Measurements from ENCODE around the gene RHOF. TPM values are rescaled to one million over a fixed set of nuclear protein-coding genes. Genes with fewer than 3 reads are reported as not detected.

The RHOF gene
- total and polyA plus RNA-seq, 2 of the 13 experiments (the other 11 are each of a cell fraction or from before 2014, with no cell fraction given): 14.6 to 32.2 TPM

GRCh38 chr12:121793838-121794533 is 498 bp upstream of the RHOF start (continued):
- TF ChIP-seq FOXP4 (CRISPR knock-in tag; IDR thresholded peaks at IDR 0.05) (peak; percentile 67), ZNF441 (CRISPR knock-in tag; IDR thresholded peaks at IDR 0.05; ENCODE audit: borderline replicate concordance) (no peak; the same call in 1 of the 2 replicates), FLYWCH1 (CRISPR knock-in tag; IDR thresholded peaks at IDR 0.05) (0 out of 2 replicates have a peak, but pooled peaks have one; percentile 53), ZNF510 (CRISPR knock-in tag; IDR thresholded peaks at IDR 0.05; ENCODE audit: low read depth) (peak; percentile 75; the same call in 1 of the 2 replicates), EZH2 (conservative IDR thresholded peaks at IDR 0.05; ENCODE audit: low read depth, low read length) (no peak), ZNF136 (CRISPR knock-in tag; IDR thresholded peaks at IDR 0.05; ENCODE audit: low read depth) (peak; percentile 95; the same call in 1 of the 2 replicates), ZBTB8A (CRISPR knock-in tag; IDR thresholded peaks at IDR 0.05; ENCODE audit: borderline replicate concordance, low read depth) (no peak), ZNF784 (CRISPR knock-in tag; IDR thresholded peaks at IDR 0.05; ENCODE audit: borderline replicate concordance) (peak; percentile 81), KLF13 (CRISPR knock-in tag; IDR thresholded peaks at IDR 0.05) (0 out of 2 replicates have a peak, but pooled peaks have one; percentile 62), MEIS1 (CRISPR knock-in tag; IDR thresholded peaks at IDR 0.05; ENCODE audit: borderline replicate concordance) (no peak; the same call in 1 of the 2 replicates), ZNF761 (CRISPR knock-in tag; conservative IDR thresholded peaks at IDR 0.05) (peak; percentile 32; the same call in 1 of the 2 replicates), SOX5 (CRISPR knock-in tag; IDR thresholded peaks at IDR 0.05; ENCODE audit: borderline replicate concordance) (peak; percentile 53), PAWR (CRISPR knock-in tag; IDR thresholded peaks at IDR 0.05; ENCODE audit: borderline replicate concordance) (peak; percentile 89; the same call in 1 of the 2 replicates), ZNF343 (CRISPR knock-in tag; IDR thresholded peaks at IDR 0.05) (0 out of 2 replicates have a peak, but pooled peaks have one; percentile 57), TEAD3 (CRISPR knock-in tag; optimal IDR thresholded peaks at IDR 0.05; ENCODE audit: borderline replicate concordance) (peak; percentile 22), ZNF670 (CRISPR knock-in tag; IDR thresholded peaks at IDR 0.05; ENCODE audit: borderline replicate concordance) (peak; percentile 61; the same call in 1 of the 2 replicates), TCF7L2 (IDR thresholded peaks at IDR 0.05; ENCODE audit: low read depth, low read length) (no peak), GPN1 (CRISPR knock-in tag; IDR thresholded peaks at IDR 0.05; ENCODE audit: borderline replicate concordance) (no peak), ATRX (CRISPR knock-in tag; IDR thresholded peaks at IDR 0.05; ENCODE audit: borderline replicate concordance) (no peak), ZBTB46 (CRISPR knock-in tag; IDR thresholded peaks at IDR 0.05; ENCODE audit: borderline replicate concordance) (peak; percentile 85; the same call in 1 of the 2 replicates), ZNF546 (CRISPR knock-in tag; conservative IDR thresholded peaks at IDR 0.05) (no peak)
- TF ChIP-seq, protein P1, sequence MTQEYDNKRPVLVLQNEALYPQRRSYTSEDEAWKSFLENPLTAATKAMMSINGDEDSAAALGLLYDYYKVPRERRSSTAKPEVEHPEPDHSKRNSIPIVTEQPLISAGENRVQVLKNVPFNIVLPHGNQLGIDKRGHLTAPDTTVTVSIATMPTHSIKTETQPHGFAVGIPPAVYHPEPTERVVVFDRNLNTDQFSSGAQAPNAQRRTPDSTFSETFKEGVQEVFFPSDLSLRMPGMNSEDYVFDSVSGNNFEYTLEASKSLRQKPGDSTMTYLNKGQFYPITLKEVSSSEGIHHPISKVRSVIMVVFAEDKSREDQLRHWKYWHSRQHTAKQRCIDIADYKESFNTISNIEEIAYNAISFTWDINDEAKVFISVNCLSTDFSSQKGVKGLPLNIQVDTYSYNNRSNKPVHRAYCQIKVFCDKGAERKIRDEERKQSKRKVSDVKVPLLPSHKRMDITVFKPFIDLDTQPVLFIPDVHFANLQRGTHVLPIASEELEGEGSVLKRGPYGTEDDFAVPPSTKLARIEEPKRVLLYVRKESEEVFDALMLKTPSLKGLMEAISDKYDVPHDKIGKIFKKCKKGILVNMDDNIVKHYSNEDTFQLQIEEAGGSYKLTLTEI (CRISPR knock-in tag; conservative IDR thresholded peaks at IDR 0.05): no peak
- TF ChIP-seq, protein P2, sequence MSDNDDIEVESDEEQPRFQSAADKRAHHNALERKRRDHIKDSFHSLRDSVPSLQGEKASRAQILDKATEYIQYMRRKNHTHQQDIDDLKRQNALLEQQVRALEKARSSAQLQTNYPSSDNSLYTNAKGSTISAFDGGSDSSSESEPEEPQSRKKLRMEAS (IDR thresholded peaks at IDR 0.05): no peak

Measured in HepG2 (cell line).